HG02798 (cell line): ENCODE data around the gene LILRB3.
"Not testable (repeated sequence)": the region's sequence is repeated elsewhere in the genome, so short reads cannot be mapped to it uniquely, and the experiment has no call there.

ENCODE experiments used
- ATAC-seq: cut with Tn5 transposase; IDR thresholded peaks from one replicate; pipeline ENCODE4 v1.9.1; 2021; ENCODE audit warnings: mild to moderate bottlenecking; ENCODE audit not compliant: unreplicated experiment, poor library complexity

Gene LILRB3

DNA sequence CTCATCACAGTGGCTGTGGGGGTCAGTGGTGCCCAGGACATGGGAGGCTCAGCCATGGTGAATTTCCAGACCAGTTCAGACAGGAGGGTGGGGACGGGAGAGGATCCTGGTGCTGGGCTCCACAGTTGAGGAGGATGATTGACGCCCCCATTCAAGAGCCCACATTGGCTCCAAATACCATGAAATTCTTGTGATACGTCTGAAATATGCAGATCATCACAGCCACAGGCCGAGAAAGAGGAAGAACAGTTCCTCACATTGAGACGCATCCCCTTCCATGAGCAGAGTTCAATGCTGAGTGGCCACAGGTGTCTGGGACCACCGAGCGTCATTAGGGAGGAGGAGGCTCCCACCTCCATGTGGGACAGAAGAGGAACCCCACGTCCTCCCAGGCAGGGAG is 21.0 kb upstream of the LILRB3 start:
- not testable (repeated sequence) for ATAC-seq

DNA sequence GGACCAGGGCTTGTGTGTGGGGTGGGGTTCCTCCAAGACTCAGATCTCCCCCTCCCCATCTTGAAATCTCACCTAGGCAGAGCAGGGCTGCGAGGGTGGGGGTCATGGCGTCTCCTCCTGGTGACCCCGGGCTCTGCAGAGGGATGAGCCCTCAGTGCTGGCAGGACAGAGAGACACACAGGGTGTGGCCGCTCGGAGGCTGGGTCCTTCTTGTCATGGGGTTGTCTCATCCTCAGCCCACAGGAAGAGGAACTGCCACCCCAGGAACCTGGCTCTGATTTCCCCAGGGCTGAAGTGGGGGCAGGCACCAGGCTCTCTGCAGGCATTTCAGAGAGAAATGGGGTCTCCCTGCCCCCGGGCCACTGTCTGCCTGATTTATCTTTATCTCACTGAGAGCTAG is 19.8 kb upstream of the LILRB3 start, which contains the start of gene LILRA6:
LILRA6 (minus strand) TSS at position 145 of the 400 bp plus-strand sequence.
- ATAC-seq: not testable (repeated sequence)

DNA sequence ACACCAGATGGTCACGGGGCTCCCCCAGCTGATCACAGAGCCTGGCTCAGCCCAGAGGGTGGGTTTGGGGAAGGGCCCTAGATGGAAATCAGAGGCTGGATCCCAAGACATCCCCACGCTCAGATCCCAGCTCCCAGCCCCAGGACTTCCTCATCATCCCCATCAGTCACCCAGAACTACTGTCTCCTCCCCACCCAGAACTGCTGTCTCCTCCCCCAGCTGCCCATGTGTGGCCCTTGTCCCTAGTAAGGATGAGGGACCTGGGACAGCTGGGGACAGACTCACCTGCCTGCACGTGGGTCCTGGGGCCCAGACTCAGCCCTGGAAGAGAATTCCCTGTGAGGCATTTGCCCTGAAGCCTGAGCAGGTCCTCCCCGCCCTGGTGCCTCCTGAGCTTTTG is 19.4 kb upstream of the LILRB3 start:
- not testable (repeated sequence) for ATAC-seq

DNA sequence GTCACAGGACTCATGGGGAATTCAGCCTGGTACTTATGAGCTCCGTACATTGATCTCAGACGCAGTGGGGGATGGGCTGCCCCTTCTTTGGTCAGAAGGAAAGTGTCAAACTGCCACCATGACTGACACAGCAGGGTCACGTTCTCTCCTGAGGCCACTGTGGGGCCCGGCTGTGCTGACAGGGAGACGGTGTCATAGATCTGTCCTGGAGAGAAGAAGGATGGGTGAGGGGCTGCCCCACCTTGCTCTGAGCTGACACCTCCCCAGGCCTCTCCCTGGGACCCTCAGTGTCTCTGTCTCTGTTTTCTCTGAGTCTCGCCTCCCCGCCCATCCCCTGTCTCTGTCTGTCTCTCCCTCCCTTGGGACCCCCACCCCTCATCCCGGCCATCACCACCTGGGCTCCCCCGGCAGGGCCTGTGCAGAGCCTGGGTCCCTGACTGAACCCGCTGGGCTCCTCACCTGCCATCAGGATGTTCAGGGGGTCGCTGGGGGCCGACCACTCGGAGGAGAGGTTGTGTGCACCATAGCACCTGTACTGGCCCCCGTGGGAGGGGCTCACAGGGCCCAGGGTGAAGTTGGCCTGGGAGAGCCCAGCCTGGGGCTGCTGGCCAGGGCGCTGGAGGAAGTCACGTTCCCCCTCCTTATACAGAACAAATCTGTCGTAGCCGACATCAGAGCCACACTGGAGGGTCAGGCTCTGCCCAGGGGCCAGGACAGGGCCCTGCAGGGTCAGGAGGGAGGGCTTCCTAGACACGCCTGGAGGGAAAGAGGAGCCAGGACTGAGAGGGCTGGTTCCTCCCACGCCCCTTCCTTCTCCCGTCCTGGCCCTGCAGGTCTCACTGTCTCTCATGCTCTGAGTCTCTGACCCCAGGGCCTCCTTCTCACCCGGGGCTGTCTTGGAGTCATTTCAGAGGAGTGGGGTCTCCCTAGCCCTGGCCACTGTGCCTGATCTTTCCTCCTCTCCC is 17.8 kb upstream of the LILRB3 start:
- ATAC-seq: not testable (repeated sequence)

DNA sequence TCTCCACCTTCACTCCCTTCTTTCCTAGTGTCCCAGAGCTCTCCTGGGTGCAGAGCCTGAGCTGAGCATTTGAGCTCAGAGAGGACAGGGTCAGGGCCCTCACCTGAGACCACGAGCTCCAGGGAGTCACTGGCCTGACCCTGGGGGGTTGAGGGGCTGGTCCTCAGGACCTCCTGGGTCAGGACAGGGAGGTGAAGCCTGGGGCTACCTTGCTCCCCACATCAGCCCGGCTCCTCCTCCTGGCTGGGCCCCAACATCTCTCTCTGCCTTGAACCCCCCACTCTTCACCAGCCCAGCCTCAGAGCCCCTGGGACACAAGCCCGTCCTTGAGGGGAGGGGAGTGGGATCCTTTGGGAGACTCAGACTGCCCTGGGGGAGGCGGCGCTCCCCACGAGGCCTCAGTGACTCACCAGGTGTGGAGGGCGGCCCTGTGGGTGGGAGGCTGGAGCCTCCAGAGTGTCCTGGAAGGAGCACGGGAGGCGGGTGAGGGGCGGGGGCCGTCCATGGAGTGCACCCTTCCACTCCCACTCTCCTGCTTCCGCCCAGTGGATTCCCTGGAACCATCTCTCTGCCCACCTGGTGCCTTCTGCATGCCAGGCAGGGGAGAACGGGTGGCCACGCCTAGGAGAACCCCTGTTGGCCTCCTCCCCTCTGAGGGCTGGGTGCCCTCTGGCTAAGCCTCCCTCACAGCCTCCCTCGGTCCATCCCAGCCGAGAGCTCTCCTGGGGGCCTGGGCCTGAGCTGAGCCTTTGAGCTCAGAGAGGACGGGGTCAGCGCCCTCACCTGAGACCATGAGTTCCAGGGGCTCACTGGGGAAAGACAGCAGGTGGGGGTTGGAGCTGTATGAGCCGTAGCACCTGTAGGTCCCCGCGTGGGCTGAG is 16.9 kb upstream of the LILRB3 start:
- ATAC-seq: not testable (repeated sequence)

DNA sequence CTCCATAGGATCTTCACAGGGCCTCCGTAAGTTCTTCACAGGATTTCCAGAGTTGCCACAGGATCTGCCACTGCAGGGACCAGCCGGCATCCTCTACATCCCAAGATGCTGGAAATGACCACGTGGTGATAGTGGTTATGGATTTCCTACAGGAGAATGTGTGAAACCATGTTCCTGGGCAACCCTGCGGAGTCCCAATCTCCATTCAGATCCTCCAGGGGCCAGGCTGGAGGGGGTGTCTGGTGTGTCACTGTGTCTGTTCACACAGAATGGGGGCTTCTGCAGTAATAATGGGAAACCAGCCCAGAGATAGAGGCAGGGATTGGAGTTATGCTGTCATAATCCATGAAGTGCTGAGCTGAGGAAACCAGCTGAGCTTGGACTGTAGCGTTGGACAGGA is 11.1 kb upstream of the LILRB3 start:
- ATAC-seq: no peak

DNA sequence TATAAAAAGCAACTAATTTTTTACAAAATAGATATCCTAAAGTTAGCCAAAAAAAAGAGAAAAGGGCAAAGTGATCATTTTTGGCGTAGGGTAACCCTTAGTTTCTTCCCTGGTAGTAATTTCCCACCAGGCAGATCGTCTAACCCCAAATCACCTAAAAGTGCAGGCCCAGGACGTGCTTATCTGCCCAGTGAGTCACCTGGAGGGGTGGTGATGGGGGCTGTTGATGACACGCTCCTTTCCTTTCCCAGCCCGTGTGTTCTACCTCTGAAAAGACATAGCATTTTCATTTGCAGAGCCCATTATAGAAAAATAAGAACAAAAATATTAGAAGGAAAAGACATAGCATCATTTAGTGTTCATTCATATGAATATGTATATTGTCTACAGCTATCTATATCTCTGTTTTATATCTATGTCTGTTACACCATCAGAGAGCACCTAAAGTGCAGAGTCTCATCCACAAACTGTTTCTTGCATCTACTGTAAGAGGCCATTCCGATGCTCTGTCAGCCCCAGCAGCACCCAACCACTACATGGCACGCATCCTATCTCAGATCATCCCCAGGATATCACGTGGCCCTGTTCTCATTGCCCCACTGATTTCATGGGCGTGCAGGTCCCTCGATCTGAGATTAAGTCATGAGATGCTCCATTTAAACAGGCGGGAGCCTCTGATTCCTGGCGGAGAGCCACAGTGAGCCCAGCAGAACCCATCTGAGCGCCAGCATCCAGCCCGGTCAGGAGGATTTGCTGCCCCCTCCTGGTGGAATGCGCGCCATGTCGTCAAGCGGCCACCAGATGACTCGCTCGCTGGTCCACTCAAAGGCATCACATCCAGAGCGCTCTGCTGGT is 8.5 kb upstream of the LILRB3 start:
- peak; percentile 54 for ATAC-seq

DNA sequence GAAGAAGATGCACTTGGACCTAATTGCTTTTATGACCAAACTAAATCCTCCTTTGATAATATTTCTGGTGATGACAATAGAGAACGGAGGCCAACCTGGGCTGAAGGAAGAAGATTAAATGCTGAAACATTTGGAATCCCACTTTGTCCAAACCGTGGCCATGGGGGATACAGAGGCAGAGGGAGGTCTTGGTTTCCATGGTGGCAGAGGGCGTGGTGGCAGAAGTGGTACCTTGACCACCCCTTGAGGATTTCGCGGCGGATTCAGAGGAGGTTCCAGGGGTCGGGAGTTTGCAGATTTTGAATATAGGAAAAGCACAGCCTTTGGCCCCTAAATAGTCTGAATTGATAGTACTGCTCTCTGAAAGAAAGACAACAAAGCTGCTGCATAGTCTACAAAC is 7.2 kb upstream of the LILRB3 start:
- no peak for ATAC-seq

DNA sequence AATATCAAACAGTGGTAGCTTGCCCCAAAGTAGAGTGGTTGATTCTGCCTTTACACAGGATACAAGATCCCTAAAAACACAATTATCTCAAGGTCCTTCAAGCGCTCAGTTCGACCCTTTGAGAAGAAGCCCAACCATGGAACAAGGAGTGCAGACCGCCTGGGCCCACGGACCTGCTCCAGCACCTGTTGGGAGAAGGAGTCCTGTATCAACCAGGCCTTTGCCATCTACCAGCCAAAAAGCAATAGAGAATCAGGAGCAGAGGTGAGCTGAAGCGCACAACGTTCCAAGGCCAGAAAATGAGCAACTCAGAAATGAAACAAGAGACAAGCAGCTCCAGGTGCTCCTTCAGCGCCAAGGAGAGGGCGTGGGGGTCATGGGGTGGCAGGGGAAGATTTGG is 6.3 kb upstream of the LILRB3 start:
- ATAC-seq: no peak

DNA sequence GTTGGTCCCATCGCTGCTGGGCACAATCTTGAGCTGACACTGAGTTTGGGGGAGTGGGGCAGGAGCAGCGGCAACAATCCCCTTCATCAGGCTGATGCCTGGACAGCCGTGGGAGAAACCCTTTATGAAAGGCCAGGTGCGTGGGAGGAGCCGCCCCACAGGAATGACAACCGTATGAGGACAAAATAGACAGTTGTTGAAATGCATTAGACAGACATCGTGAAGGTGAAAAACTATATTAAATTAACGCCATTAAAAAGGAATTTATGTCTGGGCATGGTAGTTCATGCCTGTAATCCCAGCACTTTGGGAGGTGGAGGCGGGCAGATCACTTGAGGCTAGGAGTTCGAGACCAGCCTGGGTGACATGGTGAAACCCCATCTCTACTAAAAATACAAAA is 1.8 kb upstream of the LILRB3 start:
- not testable (repeated sequence) for ATAC-seq

DNA sequence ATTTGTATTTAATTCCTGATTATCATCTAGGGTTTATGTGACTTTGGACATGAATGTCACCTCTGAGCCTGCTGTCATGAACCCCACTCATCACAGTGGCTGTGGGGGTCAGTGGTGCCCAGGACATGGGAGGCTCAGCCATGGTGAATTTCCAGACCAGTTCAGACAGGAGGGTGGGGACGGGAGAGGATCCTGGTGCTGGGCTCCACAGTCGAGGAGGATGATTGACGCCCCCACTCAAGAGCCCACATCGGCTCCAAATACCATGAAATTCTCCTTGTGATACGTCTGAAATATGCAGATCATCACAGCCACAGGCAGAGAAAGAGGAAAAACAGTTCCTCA is 1.1 kb upstream of the LILRB3 start:
- ATAC-seq: not testable (repeated sequence)

DNA sequence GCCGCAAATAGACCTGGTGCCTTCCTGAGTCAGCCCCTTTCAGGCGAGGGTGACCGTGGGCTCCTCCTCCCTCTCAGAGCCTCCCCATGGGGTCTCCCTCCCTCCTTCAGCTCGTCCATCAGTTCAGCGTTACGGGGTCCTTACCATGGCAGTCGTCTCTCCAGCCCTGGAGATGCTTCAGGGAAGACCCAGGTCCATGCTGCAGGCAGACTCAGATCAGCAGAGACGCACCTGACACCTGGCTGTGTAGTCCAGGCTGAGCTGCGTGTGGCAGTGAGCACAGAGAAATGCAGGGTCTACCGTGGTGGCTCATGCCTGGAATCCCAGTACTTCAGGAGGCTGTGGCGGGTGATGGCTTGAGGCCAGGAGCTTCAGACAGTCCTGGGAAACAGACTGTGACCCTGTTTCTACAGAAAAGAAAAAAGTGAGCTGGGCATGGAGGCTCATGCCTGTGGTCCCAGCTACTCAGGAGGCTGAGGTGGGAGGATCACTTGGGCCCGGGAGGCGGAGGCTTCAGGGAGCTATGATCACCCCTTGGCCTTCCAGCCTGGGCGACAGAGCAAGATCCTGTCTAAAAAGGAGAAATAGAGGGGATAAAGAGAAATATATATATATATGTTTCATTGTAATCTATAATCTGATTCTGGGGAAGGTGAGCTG is 600 bp upstream of the LILRB3 start:
- ATAC-seq: not testable (repeated sequence)

DNA sequence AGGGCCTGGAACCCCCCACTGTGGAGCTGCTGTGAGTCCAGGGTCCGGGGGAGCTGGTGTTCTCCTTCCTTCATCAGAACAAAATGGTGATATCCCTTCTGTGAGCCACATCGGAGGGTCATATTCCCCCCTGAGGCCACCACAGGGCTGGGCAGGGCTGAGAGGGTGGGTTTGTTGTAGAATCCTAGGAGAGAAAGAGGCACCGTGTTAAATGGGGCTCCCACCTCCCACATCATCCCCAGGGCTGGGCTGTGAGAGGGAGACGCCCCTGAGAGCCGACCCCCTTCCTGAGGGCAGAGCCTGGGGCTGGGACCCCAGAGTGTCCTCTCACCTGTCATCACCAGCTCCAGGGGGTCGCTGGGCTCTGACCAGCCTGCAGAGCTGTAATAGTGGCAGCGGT is 860 bp downstream of the LILRB3 start:
- not testable (repeated sequence) for ATAC-seq

DNA sequence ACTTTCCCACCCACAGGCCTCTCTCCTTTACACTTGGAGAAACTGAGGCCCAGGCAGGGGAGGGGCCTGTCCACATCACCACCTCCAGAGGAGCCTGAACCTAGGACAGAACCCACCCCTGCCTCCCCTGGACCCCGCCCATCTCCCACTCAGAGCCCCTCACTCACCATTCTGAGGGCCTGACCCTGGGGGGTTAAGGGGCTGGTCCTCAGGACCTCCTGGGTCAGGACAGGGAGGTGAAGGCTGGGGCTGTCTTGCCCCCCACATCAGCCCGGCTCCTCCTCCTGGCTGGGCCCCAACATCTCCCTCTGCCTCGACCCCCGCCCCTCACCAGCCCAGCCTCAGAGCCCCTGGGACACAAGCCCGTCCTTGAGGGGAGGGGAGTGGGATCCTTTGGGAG is 3.1 kb downstream of the LILRB3 start:
- ATAC-seq: not testable (repeated sequence)

DNA sequence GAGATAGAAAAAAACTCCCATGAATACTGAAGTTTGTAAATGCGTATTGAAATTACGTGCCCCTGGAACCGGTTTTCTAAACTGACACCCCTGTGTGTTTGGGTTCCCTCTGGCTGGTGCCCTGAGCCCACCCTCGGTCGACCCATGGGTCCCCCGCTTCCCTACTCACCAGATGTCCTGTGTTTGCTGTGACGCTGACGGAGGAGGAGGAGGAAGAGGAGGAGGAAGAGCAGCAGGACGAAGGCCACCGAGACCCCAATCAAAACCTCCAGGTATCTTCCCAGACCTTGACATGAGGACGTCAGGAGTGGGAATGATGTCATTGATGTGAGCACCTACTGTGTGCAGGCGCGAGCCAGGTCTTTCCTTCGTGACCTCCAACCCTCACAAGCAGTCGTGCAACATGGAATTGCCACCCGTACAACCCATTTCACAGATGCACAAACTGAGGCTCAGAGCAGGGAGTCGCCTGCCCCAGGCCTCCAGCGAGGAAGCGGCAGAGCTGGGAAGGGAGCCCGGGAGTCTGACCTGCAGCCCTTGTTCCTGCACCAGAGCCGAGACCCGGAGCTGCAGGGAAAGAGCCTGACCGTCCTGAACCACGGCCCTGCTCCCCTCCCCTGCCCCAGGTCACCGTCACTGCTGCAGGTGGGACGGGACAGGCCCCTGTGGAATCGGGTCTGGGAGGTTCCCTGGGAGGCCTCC is 3.7 kb downstream of the LILRB3 start:
- no peak for ATAC-seq

DNA sequence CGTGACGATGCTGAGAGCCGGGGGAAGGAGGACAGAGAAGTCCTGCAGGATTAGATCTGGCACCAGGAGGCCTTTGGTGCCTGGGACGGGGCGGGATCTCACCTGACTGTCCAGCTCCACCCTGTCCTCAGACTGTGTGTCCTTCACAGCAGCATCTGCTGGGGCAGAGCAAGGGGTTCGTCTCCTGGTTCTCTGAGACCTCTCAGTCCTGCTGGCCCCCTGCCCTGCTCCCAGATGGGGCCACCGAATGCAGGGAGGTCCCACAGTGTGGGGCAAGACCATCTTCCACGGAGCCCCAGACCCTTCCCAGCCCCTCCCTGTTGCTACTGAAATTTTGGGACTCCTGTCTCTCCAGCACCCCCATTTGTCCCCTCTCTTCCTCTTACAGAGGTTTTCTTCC is 4.5 kb downstream of the LILRB3 start:
- no peak for ATAC-seq

DNA sequence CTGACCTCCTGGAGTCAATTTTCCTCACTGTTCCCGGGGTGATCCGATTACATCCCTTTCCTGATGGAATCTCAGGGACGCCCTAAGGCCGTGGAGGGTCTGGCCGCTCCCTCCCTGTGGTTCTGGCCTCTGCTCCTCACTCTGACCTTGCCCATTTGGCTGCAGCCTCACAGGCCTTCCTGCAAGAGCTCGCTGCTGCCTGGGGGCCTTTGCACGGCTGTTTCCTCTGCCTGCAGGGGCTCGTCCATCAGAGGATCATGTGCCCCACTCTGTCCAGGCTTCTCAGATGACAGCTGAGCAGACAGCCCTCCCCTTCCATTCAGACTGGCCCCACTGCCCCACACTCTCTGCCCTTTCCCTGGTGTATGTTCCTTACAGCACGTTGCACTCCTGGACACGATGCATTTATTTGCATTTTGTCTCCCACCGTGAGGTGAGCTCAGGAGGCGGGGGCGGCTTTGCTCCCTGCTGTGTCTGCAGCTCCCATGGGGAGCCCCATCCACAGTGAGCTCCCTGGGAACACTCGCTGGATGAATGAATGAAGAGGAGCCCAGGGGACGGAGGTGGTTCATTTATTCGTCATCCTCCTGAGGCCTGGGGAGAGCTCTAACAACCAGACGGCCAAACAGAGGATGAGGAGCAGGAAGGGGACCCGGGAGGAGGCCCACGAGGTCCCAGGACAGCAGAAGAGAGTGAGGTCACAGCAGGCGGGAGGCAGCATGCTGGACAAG is 5.1 kb downstream of the LILRB3 start:
- ATAC-seq: not testable (repeated sequence)

DNA sequence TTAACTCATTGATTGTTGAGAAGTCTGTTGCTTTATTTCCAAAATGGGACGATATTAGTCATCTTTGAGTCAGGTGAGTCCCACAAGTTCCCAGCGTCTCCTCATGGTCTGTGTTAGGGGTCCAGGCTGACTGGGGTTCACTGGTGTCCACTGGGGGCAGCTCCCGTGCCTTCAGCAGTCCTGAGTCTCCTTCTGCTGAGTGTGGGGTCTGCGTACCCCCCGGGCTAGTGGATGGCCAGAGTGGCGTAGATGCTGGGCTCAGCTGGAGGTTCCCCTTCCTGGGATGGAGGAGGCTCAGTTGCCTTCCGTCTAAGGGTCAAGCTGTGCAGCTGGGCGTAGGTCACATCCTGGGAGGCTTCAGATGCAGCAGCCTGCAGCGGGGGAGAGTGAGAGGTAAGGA is 5.9 kb downstream of the LILRB3 start:
- no peak for ATAC-seq
